Lower leg skin (tissue), 4 donors: Measurements from ENCODE around the gene TNFAIP8L1. TPM values are rescaled to one million over a fixed set of nuclear protein-coding genes. Genes with fewer than 3 reads are reported as not detected.

Experiments used
- DNase-seq, 2 donors: peaks; one replicate each; pipeline ENCODE4 v3.0.0-alpha.2; 2019; ENCODE audit warnings: low spot score in 2 of 2
- H3K4me3 ChIP-seq: fragments of 200-600 bp; sonication (generic); 2 replicates; pipeline ENCODE4 v1.5.1; 2017; ENCODE audit warnings: mild to moderate bottlenecking, low read depth; ENCODE audit not compliant: poor library complexity, severe bottlenecking
- CTCF ChIP-seq, 3 donors: fragments of 450-650 bp; IDR thresholded peaks; one replicate each; pipeline ENCODE4 v1.5.1; 2016; ENCODE audit warnings: antibody characterized with exemption in 3 of 3, mild to moderate bottlenecking in 3 of 3, moderate library complexity in 2 of 3
- POLR2A ChIP-seq, 2 donors: fragments of 450-650 bp; IDR thresholded peaks; one replicate each; pipeline ENCODE4 v1.6.1; 2016 to 2017; ENCODE audit warnings: antibody characterized with exemption in 2 of 2, mild to moderate bottlenecking in 1 of 2, moderate library complexity in 1 of 2
- WGBS, 2 donors: methylation state at CpG; one replicate each; pipeline ENCODE4 v1.1.5; 2018; 5-methylcytosine and 5-hydroxymethylcytosine counted together
- intact Hi-C: fragments of 100-400 bp; cut with DNase I; formaldehyde crosslinking; loops from one replicate; pipeline ENCODE4 v1.15.0; 2023; ENCODE audit warnings: low total_unique reads
- total RNA-seq, 4 donors: library from RNA; depleted of rRNA; stranded (reverse); fragments of >200 nt; gene quantifications; one replicate each; pipeline ENCODE4 v1.1.0, GENCODE V29; 2016

TNFAIP8L1 gene
- total RNA-seq, 4 donors from 2014 or later = 3.1 to 11.6 (median 7.0) TPM

GRCh38 chr19:4700693-4700970 lies 61.3 kb downstream of the TNFAIP8L1 start:
- intact Hi-C loops = no loop called here
- H3K4me3 ChIP-seq = no peak overlapping the region
- WGBS, 2 donors = 51 to 71% methylated on average over 11 of the region's 11 CpGs
- DNase-seq = no peak
- TF ChIP-seq POLR2A (IDR thresholded peaks at IDR 0.05) = no peak
- no peak for TF ChIP-seq CTCF (IDR thresholded peaks at IDR 0.05)

- TF ChIP-seq CTCF (IDR thresholded peaks at IDR 0.05) (no peak), POLR2A (IDR thresholded peaks at IDR 0.05) (no peak)
- no peak overlapping the region for H3K4me3 ChIP-seq
- no peak for DNase-seq
- 56 to 76% methylated on average over 6 to 8 of the region's 8 CpGs for WGBS, 2 donors
- intact Hi-C loops = no loop called here
These were observed 62.2 kb downstream of the TNFAIP8L1 start for GRCh38 chr19:4701557-4701956.

GRCh38 chr19:4702764-4703163 lies 63.4 kb downstream of the TNFAIP8L1 start:
- TF ChIP-seq CTCF (IDR thresholded peaks at IDR 0.05) (no peak), POLR2A (IDR thresholded peaks at IDR 0.05) (no peak)
- intact Hi-C loops = no loop called here
- no peak for DNase-seq
- H3K4me3 ChIP-seq = no peak overlapping the region
- WGBS, 2 donors = 90 to 92% methylated on average over 11 of the region's 11 CpGs

GRCh38 chr19:4703671-4704316 lies 64.5 kb downstream of the TNFAIP8L1 start:
- no peak overlapping the region for H3K4me3 ChIP-seq
- WGBS, 2 donors = 92% methylated on average over 28 of the region's 28 CpGs
- intact Hi-C loops = no loop called here
- no peak for DNase-seq
- no peak for TF ChIP-seq CTCF (IDR thresholded peaks at IDR 0.05)
- TF ChIP-seq POLR2A (IDR thresholded peaks at IDR 0.05) = no peak

- TF ChIP-seq POLR2A (IDR thresholded peaks at IDR 0.05) (no peak), CTCF (IDR thresholded peaks at IDR 0.05) (no peak)
- intact Hi-C loops = no loop called here
- 85 to 89% methylated on average over 9 of the region's 9 CpGs for WGBS, 2 donors
- no peak for DNase-seq
- no peak overlapping the region for H3K4me3 ChIP-seq
These were observed 65.0 kb downstream of the TNFAIP8L1 start for GRCh38 chr19:4704317-4704673.

Other genes starting within 250 kb of the TNFAIP8L1 start
- 100 to 1,000 TPM; 109 to 117 (median 112) TPM for gene SH3GL1, start 239.0 kb upstream of the TNFAIP8L1 start, total RNA-seq
- gene CHAF1A, start 236.9 kb upstream of the TNFAIP8L1 start, total RNA-seq = 10 to 100 TPM in 3 of 4 donors, 1 to 10 TPM in 1; 9.0 to 25.9 (median 12.6) TPM
- gene UBXN6, start 181.7 kb upstream of the TNFAIP8L1 start, total RNA-seq = 100 to 1,000 TPM in 2 of 4 donors, 10 to 100 TPM in 2; 77.0 to 161 (median 111) TPM
- gene HDGFL2, start 167.2 kb upstream of the TNFAIP8L1 start, total RNA-seq = 10 to 100 TPM; 20.9 to 36.4 (median 30.1) TPM
- gene PLIN4, start 121.0 kb upstream of the TNFAIP8L1 start, total RNA-seq = 10 to 100 TPM; 10.6 to 55.1 (median 24.2) TPM
- 10 to 100 TPM in 1 of 4 donors, 1 to 10 TPM in 3; 1.0 to 21.2 (median 5.3) TPM for gene PLIN5, start 104.3 kb upstream of the TNFAIP8L1 start, total RNA-seq
- 1 to 10 TPM; 1.8 to 9.9 (median 2.7) TPM for gene LRG1, start 99.5 kb upstream of the TNFAIP8L1 start, total RNA-seq
- gene SEMA6B, start 79.8 kb upstream of the TNFAIP8L1 start, total RNA-seq = 1 to 10 TPM; 3.3 to 6.0 (median 3.6) TPM
- gene MYDGF, start 30.8 kb downstream of the TNFAIP8L1 start, total RNA-seq = 10 to 100 TPM; 25.9 to 56.0 (median 29.6) TPM
- 100 to 1,000 TPM in 1 of 4 donors, 10 to 100 TPM in 3; 76.7 to 125 (median 86.6) TPM for gene DPP9, start 84.3 kb downstream of the TNFAIP8L1 start, total RNA-seq
- 10 to 100 TPM; 46.4 to 55.3 (median 49.9) TPM for gene FEM1A, start 152.2 kb downstream of the TNFAIP8L1 start, total RNA-seq
- gene TICAM1, start 192.2 kb downstream of the TNFAIP8L1 start, total RNA-seq = 10 to 100 TPM in 3 of 4 donors, 1 to 10 TPM in 1; 8.0 to 34.4 (median 15.3) TPM
- gene PLIN3, start 228.2 kb downstream of the TNFAIP8L1 start, total RNA-seq = 10 to 100 TPM; 59.6 to 92.3 (median 68.5) TPM